WTC11 (cell line): ENCODE data around the gene ROCK1.

Experiments
- E2F4 ChIP-seq: sonication (generic); formaldehyde crosslinking; IDR thresholded peaks from 2 replicates; pipeline ENCODE4 v1.8.1; 2022; ENCODE audit warnings: low read depth, mild to moderate bottlenecking, moderate library complexity, missing genetic modification reagents, borderline replicate concordance
- FOXJ3 ChIP-seq: sonication (generic); formaldehyde crosslinking; IDR thresholded peaks from 2 replicates; pipeline ENCODE4 v1.9.0; 2021; ENCODE audit warnings: missing genetic modification reagents, mild to moderate bottlenecking, borderline replicate concordance
- IRF2 ChIP-seq: sonication (generic); formaldehyde crosslinking; IDR thresholded peaks from 2 replicates; pipeline ENCODE4 v1.8.0; 2022; ENCODE audit warnings: low read depth, missing genetic modification reagents, borderline replicate concordance
- JUN ChIP-seq: sonication (generic); formaldehyde crosslinking; IDR thresholded peaks from 2 replicates; pipeline ENCODE4 v1.8.0; 2023; ENCODE audit warnings: mild to moderate bottlenecking, missing genetic modification reagents
- MAX ChIP-seq: sonication (generic); formaldehyde crosslinking; IDR thresholded peaks from 2 replicates; pipeline ENCODE4 v1.8.0; 2022; ENCODE audit warnings: mild to moderate bottlenecking, missing genetic modification reagents
- SMAD3 ChIP-seq: sonication (generic); formaldehyde crosslinking; IDR thresholded peaks from 2 replicates; pipeline ENCODE4 v1.8.0; 2022; ENCODE audit warnings: missing genetic modification reagents, mild to moderate bottlenecking, borderline replicate concordance
- TF ChIP-seq, protein P1 (sequence below): sonication (generic); formaldehyde crosslinking; IDR thresholded peaks from 2 replicates; pipeline ENCODE4 v1.8.1; 2023; ENCODE audit warnings: mild to moderate bottlenecking, missing genetic modification reagents, moderate library complexity
- TF ChIP-seq, protein P2 (sequence below): sonication (generic); formaldehyde crosslinking; conservative IDR thresholded peaks from 2 replicates; pipeline ENCODE4 v1.8.1; 2022; ENCODE audit warnings: mild to moderate bottlenecking, missing genetic modification reagents
- TF ChIP-seq, protein P3 (sequence below): fragments of 200-600 bp; IDR thresholded peaks from 2 replicates; pipeline ENCODE4 v1.8.0; 2022; ENCODE audit warnings: antibody characterized with exemption
- TF ChIP-seq, protein P4 (sequence below): sonication (generic); formaldehyde crosslinking; conservative IDR thresholded peaks from 2 replicates; pipeline ENCODE4 v1.8.1; 2023; ENCODE audit warnings: mild to moderate bottlenecking, low read depth, missing genetic modification reagents, moderate library complexity

DNA sequence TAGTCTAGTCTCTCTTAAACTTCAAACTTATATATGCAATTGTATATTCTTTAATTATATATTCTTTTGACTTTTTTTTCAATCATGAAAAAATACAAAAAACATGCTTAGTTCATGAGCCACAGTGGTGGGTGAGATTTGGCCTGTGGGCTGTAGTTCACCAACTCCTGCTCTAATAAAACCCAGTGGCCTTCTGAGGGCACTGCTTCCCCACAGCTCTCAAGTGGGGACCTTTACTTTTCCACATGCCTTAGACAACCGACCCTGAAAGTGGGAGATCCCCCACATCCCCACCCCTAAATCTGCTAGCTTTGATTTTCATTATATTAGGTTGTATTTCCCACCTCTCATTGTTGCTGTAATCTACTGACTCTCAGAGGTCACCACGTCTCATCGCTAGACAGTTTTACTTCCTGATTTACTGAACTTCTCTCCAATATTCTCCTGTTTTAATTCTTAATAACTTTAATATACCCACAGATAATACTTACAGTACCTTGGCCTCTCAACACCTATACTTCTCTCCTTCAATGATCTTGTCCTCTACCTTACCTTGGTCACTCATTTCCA lies 57.3 kb downstream of the ROCK1 start:
- TF ChIP-seq, protein P1, sequence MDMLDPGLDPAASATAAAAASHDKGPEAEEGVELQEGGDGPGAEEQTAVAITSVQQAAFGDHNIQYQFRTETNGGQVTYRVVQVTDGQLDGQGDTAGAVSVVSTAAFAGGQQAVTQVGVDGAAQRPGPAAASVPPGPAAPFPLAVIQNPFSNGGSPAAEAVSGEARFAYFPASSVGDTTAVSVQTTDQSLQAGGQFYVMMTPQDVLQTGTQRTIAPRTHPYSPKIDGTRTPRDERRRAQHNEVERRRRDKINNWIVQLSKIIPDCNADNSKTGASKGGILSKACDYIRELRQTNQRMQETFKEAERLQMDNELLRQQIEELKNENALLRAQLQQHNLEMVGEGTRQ (CRISPR knock-in tag): no peak
- TF ChIP-seq, protein P2, sequence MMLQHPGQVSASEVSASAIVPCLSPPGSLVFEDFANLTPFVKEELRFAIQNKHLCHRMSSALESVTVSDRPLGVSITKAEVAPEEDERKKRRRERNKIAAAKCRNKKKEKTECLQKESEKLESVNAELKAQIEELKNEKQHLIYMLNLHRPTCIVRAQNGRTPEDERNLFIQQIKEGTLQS (CRISPR knock-in tag): no peak
- no peak for TF ChIP-seq SMAD3 (CRISPR knock-in tag)
- no peak for TF ChIP-seq IRF2 (CRISPR knock-in tag)
- no peak for TF ChIP-seq MAX
- TF ChIP-seq, protein P3, sequence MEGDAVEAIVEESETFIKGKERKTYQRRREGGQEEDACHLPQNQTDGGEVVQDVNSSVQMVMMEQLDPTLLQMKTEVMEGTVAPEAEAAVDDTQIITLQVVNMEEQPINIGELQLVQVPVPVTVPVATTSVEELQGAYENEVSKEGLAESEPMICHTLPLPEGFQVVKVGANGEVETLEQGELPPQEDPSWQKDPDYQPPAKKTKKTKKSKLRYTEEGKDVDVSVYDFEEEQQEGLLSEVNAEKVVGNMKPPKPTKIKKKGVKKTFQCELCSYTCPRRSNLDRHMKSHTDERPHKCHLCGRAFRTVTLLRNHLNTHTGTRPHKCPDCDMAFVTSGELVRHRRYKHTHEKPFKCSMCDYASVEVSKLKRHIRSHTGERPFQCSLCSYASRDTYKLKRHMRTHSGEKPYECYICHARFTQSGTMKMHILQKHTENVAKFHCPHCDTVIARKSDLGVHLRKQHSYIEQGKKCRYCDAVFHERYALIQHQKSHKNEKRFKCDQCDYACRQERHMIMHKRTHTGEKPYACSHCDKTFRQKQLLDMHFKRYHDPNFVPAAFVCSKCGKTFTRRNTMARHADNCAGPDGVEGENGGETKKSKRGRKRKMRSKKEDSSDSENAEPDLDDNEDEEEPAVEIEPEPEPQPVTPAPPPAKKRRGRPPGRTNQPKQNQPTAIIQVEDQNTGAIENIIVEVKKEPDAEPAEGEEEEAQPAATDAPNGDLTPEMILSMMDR: no peak
- no peak for TF ChIP-seq E2F4 (CRISPR knock-in tag)
- TF ChIP-seq FOXJ3 (CRISPR knock-in tag): no peak
- no peak for TF ChIP-seq JUN (CRISPR knock-in tag)
- TF ChIP-seq, protein P4, sequence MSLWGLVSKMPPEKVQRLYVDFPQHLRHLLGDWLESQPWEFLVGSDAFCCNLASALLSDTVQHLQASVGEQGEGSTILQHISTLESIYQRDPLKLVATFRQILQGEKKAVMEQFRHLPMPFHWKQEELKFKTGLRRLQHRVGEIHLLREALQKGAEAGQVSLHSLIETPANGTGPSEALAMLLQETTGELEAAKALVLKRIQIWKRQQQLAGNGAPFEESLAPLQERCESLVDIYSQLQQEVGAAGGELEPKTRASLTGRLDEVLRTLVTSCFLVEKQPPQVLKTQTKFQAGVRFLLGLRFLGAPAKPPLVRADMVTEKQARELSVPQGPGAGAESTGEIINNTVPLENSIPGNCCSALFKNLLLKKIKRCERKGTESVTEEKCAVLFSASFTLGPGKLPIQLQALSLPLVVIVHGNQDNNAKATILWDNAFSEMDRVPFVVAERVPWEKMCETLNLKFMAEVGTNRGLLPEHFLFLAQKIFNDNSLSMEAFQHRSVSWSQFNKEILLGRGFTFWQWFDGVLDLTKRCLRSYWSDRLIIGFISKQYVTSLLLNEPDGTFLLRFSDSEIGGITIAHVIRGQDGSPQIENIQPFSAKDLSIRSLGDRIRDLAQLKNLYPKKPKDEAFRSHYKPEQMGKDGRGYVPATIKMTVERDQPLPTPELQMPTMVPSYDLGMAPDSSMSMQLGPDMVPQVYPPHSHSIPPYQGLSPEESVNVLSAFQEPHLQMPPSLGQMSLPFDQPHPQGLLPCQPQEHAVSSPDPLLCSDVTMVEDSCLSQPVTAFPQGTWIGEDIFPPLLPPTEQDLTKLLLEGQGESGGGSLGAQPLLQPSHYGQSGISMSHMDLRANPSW (CRISPR knock-in tag): no peak
